HL-60 (cell line): ENCODE measurements around the gene TSPAN15.

Source experiments
- DNase-seq, 2 experiments: peaks; one replicate each; pipeline ENCODE4 v3.0.0-alpha.2; 2010 to 2020; ENCODE audit warnings: low read depth in 1 of 2, low spot score in 1 of 2
- H3K27ac ChIP-seq: fragments of 250-450 bp; sonication (Bioruptor Pico); replicated peaks from 2 replicates; pipeline ENCODE4 v1.5.1; 2020; ENCODE audit warnings: mild to moderate bottlenecking, moderate library complexity
- H3K27me3 ChIP-seq: fragments of 250-450 bp; sonication (Bioruptor Pico); 2 replicates; pipeline ENCODE4 v1.5.1; 2021; ENCODE audit warnings: mild to moderate bottlenecking, moderate library complexity; ENCODE audit not compliant: insufficient read depth, poor library complexity, severe bottlenecking
- H3K4me3 ChIP-seq: replicated peaks from 2 replicates; pipeline ENCODE4 v1.5.1; 2011; ENCODE audit warnings: mild to moderate bottlenecking, control low read depth, low read length; ENCODE audit not compliant: insufficient read depth
- CTCF ChIP-seq: IDR thresholded peaks from one replicate; pipeline ENCODE4 v1.5.1; 2011; ENCODE audit warnings: low read length, control low read depth, inconsistent platforms; ENCODE audit not compliant: insufficient read depth
- GABPA ChIP-seq: IDR thresholded peaks from 2 replicates; pipeline ENCODE4 v1.6.1; 2012; ENCODE audit warnings: low read depth
- POLR2AphosphoS5 ChIP-seq: IDR thresholded peaks from 2 replicates; pipeline ENCODE4 v1.6.1; 2012; ENCODE audit warnings: low read depth
- SPI1 ChIP-seq: IDR thresholded peaks from 2 replicates; pipeline ENCODE4 v1.6.1; 2012; ENCODE audit warnings: low read depth, mild to moderate bottlenecking, borderline replicate concordance
- TF ChIP-seq, protein P1 (sequence below): IDR thresholded peaks from 2 replicates; pipeline ENCODE4 v1.6.1; 2012; ENCODE audit warnings: low read depth; ENCODE audit not compliant: insufficient replicate concordance

Gene TSPAN15

DNA sequence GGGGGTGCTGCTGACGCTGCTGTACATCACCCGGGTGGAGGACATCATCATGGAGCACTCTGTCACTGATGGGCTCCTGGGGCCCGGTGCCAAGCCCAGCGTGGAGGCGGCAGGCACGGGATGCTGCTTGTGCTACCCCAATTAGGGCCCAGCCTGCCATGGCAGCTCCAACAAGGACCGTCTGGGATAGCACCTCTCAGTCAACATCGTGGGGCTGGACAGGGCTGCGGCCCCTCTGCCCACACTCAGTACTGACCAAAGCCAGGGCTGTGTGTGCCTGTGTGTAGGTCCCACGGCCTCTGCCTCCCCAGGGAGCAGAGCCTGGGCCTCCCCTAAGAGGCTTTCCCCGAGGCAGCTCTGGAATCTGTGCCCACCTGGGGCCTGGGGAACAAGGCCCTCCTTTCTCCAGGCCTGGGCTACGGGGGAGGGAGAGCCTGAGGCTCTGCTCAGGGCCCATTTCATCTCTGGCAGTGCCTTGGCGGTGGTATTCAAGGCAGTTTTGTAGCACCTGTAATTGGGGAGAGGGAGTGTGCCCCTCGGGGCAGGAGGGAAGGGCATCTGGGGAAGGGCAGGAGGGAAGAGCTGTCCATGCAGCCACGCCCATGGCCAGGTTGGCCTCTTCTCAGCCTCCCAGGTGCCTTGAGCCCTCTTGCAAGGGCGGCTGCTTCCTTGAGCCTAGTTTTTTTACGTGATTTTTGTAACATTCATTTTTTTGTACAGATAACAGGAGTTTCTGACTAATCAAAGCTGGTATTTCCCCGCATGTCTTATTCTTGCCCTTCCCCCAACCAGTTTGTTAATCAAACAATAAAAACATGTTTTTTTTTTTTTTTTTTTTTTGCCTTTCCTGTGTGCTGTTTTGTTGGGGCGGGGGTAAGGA is 55.8 kb downstream of the TSPAN15 start:
- H3K27ac ChIP-seq = no peak overlapping the region

DNA sequence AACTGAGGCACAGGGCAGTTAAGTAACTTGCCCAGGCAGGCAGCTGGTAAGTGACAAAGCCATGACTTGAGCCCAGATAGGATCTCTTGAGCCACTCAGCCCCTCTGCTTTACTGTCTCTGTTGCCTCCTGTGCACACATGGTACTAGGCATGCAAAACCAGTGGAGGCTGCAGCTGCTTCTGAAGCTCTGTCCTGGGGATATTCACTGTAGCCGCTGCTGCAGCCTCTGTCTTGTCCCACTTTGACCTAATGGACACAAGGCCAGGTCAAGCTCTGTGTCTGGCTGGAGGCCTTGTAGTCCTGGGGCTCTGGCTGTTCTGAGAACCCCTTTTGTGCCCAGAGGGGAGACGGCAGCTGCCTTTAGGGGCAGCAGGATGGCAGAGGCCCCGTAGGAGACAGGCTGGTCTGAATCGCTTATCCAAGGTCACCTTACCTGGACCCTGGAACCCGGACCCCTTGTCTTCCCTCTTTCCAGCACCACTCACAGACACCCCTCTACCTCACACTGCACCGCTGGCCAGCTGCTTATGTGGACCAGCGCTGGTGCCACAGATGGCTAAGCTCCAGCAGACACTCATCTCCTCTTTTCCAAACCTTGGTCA is 57.6 kb downstream of the TSPAN15 start:
- DNase-seq = no peak
- H3K27me3 ChIP-seq = peaks cover 3% of the 10 kb centered on the region
- TF ChIP-seq SPI1 = no peak
- TF ChIP-seq, protein P1, sequence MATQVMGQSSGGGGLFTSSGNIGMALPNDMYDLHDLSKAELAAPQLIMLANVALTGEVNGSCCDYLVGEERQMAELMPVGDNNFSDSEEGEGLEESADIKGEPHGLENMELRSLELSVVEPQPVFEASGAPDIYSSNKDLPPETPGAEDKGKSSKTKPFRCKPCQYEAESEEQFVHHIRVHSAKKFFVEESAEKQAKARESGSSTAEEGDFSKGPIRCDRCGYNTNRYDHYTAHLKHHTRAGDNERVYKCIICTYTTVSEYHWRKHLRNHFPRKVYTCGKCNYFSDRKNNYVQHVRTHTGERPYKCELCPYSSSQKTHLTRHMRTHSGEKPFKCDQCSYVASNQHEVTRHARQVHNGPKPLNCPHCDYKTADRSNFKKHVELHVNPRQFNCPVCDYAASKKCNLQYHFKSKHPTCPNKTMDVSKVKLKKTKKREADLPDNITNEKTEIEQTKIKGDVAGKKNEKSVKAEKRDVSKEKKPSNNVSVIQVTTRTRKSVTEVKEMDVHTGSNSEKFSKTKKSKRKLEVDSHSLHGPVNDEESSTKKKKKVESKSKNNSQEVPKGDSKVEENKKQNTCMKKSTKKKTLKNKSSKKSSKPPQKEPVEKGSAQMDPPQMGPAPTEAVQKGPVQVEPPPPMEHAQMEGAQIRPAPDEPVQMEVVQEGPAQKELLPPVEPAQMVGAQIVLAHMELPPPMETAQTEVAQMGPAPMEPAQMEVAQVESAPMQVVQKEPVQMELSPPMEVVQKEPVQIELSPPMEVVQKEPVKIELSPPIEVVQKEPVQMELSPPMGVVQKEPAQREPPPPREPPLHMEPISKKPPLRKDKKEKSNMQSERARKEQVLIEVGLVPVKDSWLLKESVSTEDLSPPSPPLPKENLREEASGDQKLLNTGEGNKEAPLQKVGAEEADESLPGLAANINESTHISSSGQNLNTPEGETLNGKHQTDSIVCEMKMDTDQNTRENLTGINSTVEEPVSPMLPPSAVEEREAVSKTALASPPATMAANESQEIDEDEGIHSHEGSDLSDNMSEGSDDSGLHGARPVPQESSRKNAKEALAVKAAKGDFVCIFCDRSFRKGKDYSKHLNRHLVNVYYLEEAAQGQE = no peak
- TF ChIP-seq CTCF = no peak
- TF ChIP-seq GABPA = no peak
- TF ChIP-seq POLR2AphosphoS5 = no peak
- no peak overlapping the region for H3K4me3 ChIP-seq
- no peak overlapping the region for H3K27ac ChIP-seq

More for the DNA sequence above, 55.8 kb downstream of the TSPAN15 start:
- TF ChIP-seq POLR2AphosphoS5 (no peak), SPI1 (no peak), GABPA (no peak), CTCF (no peak)
- TF ChIP-seq, protein P1 = no peak
- Histone ChIP-seq H3K4me3 (no peak overlapping the region), H3K27me3 (no peaks in the 10 kb centered on the region)
- DNase-seq = no peak

DNA sequence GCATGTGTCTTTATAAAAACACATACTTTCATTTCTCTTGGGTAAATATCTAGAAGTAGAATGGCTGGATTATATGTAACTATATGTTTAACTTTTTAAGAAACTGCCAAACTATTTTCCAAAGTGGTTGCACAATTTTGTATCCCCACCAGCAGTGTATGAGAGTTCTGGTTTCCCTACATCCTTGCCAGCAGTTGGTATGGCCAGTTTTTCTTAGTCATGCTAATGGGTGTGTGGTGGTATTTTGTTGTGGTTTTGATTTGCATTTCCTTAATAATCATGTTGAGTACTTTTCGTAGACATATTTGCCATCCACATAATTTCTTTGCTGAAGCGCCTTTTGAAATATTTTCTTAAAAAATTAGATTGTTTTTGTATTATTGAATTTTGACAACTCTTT is 61.6 kb downstream of the TSPAN15 start:
- TF ChIP-seq GABPA (no peak), POLR2AphosphoS5 (no peak), CTCF (no peak), SPI1 (no peak)
- TF ChIP-seq, protein P1 = no peak
- no peak for DNase-seq
- no peak overlapping the region for H3K4me3 ChIP-seq
- peaks cover 6% of the 10 kb centered on the region for H3K27me3 ChIP-seq
- H3K27ac ChIP-seq = no peak overlapping the region
